Stimulated activated CD4-positive, alpha-beta T cell treated with anti-CD3 and anti-CD28 coated beads, Interleukin-15, amount 100 ng/mL, for 48 hours (primary cell): ENCODE data around the gene EMILIN3.
A peak's percentile ranks its signal among the peaks of the same experiment; 100 is the strongest.

Experiments used
- DNase-seq, 2 donors: peaks; one replicate each; pipeline ENCODE4 v3.0.0-alpha.2; 2020; ENCODE audit warnings: low read depth in 2 of 2

Gene EMILIN3

DNA sequence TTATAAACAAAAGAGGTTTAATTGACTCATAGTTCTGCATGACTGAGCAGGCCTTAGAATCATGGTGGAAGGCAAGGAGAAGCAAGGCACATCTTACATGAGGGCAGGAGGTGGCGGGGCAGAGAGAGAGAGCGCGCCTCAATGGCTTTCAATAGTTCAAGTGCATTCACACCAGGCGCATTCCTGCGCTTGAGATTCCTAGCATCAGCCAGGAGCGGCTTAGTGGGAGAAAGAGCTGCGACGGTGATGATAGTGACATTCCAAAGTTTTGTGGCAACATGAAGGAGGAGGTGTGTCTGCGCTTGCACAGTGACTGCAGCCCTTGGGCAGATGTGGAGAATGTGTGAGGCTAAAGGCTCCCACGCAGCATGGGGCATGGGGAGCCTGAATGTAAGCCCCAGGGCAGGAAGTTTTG is 25.0 kb upstream of the EMILIN3 start:
- DNase-seq, result no peak

GRCh38 chr20:41390889-41391288 is 24.3 kb upstream of the EMILIN3 start:
- no peak for DNase-seq

DNA sequence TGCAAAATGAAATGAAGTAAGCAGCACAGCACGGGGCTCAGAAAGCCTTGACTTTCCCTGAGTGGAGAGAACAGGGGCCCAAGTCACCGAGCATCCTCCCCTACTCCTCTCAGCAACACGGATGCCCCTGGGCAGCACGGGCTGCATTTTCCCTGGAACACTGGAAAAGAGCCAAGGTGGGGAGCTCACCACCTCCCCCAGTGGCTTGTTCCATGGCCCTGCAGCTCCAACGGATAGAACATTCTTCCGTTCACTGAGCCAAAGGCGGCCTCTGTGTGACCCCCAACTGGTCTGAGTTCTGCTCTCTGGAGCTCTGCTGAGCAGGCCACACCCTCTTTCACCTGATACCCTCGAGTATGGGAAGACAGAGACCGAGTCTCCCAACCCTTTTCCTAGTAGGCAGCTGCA is 20.8 kb upstream of the EMILIN3 start:
- DNase-seq, result no peak

DNA sequence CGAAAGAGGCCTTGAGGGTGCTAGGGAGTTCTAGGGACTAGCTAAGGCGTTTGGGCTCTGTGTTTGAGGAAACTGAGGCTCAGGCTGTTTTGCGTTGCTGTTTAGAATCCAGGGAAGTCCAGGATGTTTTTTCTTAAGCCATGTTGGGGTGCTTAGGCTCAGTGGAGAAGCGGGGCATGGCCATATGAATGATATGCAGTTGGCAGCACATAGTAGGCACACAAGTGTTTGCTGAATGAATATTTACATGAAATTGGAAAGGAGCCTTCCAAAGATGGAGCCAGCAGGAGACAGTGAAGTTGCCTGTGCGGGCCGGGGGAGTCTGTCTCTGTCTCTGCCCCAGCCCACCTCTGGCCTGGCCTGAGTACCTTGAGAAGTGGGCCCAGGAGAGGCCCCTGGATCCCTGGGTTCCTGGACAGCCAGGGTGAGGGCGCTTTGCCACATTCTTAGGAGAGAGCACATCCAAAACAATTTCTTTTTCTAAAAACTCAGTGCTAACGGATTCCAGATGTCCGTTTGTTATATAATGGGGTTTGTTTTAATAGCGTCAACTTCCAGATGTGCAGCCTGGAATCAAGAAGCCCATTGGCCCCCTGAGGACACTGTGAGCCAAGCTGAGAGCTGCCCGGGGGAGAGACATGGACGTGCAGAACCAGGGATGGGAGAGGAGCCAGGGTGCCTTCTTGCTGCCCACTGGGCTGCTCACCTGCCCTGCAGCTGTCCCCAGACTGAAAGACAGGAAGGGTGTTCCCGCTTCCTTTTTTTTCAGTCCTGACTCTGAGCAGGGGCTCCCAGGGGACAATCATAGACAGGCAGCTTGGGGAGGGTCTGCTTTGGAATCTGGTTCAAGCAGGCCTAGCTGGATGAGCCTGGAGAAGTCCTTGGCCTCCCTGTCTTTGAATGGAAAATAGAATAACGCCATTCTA is 20.1 kb upstream of the EMILIN3 start:
- DNase-seq, result no peak

GRCh38 chr20:41382791-41383305 is 16.2 kb upstream of the EMILIN3 start:
- DNase-seq, result no peak

- DNase-seq, result no peak
Observed at GRCh38 chr20:41380551-41381193, 14.1 kb upstream of the EMILIN3 start.

DNA sequence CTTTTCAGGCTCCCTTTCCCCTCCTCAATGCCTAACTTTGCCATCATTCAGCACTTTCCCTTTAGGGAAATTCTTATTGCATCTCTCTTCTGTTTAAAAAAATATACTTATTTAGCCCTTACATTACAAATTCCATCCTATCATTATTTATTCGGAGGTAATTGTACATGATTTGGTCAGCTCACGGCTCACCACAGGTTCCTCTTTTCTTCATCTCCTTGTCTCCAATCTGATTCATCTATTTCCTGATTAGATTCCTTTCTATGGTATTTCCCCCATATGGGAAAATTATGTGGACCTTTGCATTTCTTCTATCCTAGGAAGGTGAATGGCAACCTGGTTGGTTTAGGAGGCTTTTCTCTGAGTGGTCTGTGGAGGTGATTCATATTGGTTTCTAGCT is 12.9 kb upstream of the EMILIN3 start:
- DNase-seq, result no peak

DNA sequence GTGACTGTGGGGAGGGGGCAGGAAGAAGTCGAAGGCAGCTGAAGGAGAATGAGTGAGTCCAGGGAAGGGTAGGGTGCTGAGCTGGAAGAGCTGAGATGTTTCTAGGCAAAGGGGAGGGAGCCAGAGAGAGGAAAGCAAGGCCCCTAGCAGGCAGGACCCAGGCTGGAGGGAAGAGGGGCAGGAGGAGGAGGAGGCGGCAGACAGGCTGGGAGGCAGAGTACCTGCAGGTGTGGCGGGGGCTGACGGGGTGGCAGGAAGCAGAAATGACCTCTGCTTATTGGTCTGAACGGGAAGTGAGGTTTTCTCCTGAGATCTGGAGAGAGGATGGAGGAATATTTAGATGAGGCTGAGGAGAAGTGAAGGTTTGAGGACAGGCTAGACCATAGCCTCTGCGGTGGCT is 10.7 kb upstream of the EMILIN3 start:
- DNase-seq, result no peak

- no peak for DNase-seq
Observed at GRCh38 chr20:41376349-41376748, 9.7 kb upstream of the EMILIN3 start.

- DNase-seq, result no peak
Observed at GRCh38 chr20:41375846-41376245, 9.2 kb upstream of the EMILIN3 start.

DNA sequence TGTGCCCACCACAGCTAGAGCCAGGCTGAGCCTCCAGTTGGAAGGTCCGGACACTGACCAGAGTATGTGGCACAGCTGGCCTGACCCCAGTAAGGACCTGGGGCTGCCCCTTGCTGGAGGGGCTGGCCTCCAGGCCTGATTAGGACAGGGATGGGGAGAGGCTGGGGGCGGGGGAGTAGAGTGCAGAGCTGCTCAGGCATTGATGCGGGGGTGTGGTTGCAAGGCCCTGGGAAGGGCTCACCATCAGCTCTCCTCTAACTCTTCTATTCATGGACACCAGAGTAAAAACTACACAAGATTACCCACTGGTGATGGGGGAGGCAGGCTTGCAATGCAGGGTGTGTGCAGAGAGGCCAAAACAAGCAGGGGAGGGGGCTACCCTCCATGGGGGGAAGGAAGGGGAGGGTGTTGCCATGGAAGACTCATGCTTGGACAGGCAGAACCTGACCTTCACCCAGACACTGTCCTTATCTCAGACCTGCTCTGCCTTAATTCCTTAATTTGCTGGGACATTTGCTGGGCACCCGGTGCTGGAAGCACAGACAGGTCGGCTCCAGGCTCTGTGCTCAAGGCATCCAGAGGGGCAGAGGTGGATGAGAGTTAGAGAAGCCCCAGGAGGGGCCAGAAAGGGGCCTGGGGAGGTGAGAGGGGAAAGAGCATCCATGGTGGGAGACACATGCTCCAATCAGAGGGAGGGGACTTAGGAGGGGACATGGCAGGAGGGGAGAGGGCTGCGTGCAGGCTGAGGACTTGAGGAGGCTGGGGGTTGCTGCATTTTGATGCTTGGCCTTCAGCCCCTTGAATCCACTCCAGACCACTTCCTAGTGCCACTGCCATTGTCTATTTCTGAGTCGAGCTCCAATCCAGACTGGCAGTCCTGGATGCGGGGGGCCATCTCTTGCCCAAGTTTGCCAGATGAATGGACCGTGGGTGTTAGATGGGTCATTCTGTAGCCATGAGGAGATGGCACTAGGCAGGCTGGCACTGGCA is 7.6 kb upstream of the EMILIN3 start:
- DNase-seq, result no peak

DNA sequence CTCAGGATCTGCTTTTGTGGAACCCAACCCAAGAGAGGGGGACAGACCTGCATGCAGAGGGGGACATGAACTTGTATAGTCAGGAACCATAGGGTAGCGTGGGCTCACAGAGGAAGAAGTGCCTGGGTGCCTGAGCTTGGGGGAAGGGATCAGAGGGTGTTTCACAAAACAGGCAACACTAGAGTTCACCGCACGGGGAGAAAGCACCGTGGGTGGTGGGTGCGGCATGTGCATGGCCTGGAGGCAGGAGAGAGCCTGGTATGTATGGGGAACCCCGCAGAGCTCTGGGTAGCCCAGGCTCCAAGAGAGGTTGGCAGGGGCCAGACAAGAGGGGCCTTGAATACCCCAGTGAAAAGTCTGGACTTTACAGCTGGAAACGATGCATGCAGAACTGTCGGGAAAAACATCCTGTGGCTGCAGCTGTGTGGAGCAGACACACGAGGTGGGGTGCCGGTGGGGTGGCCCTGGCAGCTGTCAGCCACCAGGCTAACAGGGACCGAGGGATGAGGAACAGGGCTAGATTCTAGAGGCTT is 6.7 kb upstream of the EMILIN3 start:
- DNase-seq, result no peak

GRCh38 chr20:41371371-41371770 is 4.8 kb upstream of the EMILIN3 start:
- DNase-seq, result no peak

- peak in 1 of 2 donors; percentile 5 for DNase-seq
Observed at GRCh38 chr20:41370176-41370575, 3.6 kb upstream of the EMILIN3 start.

DNA sequence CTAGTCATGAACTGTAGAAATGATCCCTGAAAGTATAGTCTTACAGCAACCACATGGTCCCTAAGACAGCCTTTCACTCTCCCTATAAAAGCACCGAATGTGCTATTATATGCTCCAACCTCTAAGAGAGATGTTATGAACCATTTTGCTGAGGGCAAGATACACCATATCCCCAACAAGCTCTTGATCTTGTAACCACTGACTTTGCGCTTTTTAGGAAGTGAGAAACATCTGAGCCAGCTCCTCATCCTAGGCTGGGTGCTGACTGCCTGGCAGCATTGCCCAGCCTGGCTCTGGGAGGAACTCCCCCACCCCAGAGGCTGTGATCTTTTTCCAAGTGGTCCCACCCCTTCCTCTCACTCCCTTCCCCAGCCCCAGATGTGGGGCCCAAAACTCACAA is 3.1 kb upstream of the EMILIN3 start:
- DNase-seq, result no peak

DNA sequence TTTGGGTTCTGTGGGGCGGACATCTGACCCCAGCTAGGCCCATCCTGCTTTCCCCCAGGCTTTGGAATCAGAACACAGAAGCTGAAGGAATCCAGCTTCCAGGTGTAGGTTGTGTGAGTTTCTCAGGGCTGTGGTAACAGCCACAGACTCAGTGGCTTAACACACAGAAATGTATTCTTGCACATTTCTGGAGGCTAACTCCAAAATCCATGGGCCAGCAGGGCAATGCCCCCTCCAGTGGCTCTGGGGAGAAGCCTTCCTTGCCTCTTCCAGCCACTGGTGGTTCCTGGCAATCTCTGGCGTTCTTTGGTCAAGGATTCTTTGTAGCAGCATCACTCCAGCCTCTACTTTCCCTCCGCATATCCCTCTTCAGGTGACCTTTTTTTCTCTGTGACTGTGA is 1.3 kb upstream of the EMILIN3 start:
- DNase-seq, result no peak

GRCh38 chr20:41367393-41367695 is 726 bp upstream of the EMILIN3 start:
- no peak for DNase-seq

DNA sequence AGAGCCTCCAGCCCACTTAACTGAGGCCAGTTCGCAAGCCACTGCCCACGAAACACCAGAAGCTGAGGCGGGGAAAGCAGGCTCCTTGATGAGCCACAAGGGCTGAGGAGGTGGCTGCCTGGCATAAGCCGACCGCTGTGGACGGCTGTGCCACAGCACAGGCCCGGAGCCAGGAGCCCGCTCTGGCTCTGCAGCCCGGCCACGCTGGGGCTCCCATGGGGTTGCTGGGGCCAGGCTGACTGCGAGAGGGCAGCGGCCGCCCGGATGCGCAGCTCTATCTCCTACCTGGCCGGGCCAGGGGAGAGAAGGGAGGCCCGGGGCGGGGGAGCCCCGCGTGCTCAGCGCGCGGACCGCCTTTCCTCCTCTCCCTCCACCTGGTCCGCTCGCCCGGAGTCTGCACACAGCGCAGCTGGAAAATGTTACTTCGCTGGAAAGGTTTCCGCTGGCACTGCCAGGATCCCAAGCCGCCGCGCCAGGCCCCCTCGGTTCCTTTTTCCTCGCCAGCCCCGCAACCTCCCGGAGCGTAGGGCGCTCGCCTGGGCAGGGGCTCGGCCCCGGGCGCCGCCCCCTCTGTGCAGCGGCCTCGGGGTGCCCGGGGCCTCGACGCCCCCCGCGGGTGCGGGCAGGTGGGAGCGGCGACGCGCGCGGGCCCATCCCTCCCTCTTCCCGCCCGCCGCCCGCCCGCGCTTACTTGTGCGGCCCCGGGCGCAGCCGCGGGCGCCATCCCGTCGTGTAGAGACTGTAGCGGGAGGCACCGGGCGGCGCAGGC is 657 bp downstream of the EMILIN3 start:
- DNase-seq, result no peak

- DNase-seq, result no peak
Observed at GRCh38 chr20:41364967-41365765, 1.5 kb downstream of the EMILIN3 start.

GRCh38 chr20:41364236-41364855 is 2.3 kb downstream of the EMILIN3 start:
- DNase-seq, result no peak
